Activated naive CD4-positive, alpha-beta T cell (primary cell): Measurements from ENCODE around the gene NPS.

Source experiments
- DNase-seq, 4 experiments: peaks; one replicate each; lab custom pipeline; 2025; lab: John Stamatoyannopoulos, UW

NPS gene

GRCh38 chr10:127561647-127562046, 12.5 kb downstream of the NPS start:
- no peak for DNase-seq

GRCh38 chr10:127563718-127564553, 14.8 kb downstream of the NPS start:
- DNase-seq = peak in 1 of 4 experiments; percentile 3

- DNase-seq = no peak
These were observed 15.5 kb downstream of the NPS start for GRCh38 chr10:127564644-127565043.

- DNase-seq = no peak
These were observed 16.5 kb downstream of the NPS start for GRCh38 chr10:127565583-127565982.

GRCh38 chr10:127569210-127569609, 20.1 kb downstream of the NPS start:
- DNase-seq = no peak

GRCh38 chr10:127570036-127570435, 20.9 kb downstream of the NPS start:
- DNase-seq = no peak

GRCh38 chr10:127571386-127571785, 22.3 kb downstream of the NPS start:
- no peak for DNase-seq

- DNase-seq = no peak
These were observed 26.9 kb downstream of the NPS start for GRCh38 chr10:127576051-127576450.

GRCh38 chr10:127576740-127577161, 27.6 kb downstream of the NPS start:
- DNase-seq = no peak

GRCh38 chr10:127577376-127578258, 28.5 kb downstream of the NPS start:
- DNase-seq = no peak

GRCh38 chr10:127578259-127578960, 29.3 kb downstream of the NPS start:
- DNase-seq = no peak

- DNase-seq = no peak
These were observed 29.8 kb downstream of the NPS start for GRCh38 chr10:127578961-127579305.

GRCh38 chr10:127579640-127580039, 30.5 kb downstream of the NPS start:
- DNase-seq = no peak

- no peak for DNase-seq
These were observed 31.7 kb downstream of the NPS start for GRCh38 chr10:127580822-127581221.

GRCh38 chr10:127585519-127586023, 36.5 kb downstream of the NPS start:
- no peak for DNase-seq

GRCh38 chr10:127587668-127588365, 38.7 kb downstream of the NPS start:
- no peak for DNase-seq

- no peak for DNase-seq
These were observed 43.5 kb downstream of the NPS start for GRCh38 chr10:127592586-127592985.

GRCh38 chr10:127600479-127600878, 51.4 kb downstream of the NPS start:
- no peak for DNase-seq
